GM21526 (cell line): ENCODE measurements around the gene ADAMTS6.

Experiments used
- ATAC-seq: cut with Tn5 transposase; IDR thresholded peaks from one replicate; pipeline ENCODE4 v1.9.1; 2021; ENCODE audit warnings: moderate library complexity; ENCODE audit not compliant: unreplicated experiment, low FRiP score

The ADAMTS6 gene

DNA sequence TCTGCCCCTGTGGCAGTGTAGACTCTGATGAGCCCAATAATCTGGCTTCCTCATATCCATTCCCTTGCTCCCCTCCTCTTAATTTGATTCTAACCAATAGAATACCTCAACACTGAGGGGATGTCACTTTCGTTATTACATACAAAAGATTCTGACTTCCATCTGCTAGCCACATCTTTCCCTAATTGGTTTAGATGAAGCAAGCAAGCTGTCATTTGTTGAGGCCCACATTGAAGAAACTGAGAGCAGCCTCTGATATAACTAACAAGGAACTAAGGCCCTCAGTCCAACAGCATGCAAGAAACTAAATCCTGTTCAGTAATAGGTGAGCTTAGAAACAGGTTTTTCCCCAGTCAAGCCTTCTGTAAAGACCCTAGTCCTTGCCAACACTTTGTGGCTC is 5.8 kb downstream of the ADAMTS6 start:
- no peak for ATAC-seq

DNA sequence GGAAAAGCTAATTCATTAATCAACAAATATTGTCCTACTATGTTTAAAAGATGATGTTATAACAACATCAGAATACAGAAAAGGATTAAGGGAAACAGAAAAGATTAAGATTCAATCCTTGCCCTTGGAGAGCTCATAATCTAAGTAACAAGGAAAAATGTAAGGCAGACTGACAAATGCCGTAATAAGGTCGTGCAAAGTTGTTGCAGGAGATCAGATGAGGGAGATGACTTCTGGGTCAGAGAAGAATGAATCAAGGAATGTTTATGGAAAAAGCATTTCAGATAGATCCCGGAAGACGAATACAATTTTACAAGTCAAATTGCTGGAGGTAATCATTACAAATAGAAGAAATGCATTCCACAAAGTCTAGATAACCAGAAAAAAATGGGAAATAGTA is 6.4 kb downstream of the ADAMTS6 start:
- no peak for ATAC-seq

DNA sequence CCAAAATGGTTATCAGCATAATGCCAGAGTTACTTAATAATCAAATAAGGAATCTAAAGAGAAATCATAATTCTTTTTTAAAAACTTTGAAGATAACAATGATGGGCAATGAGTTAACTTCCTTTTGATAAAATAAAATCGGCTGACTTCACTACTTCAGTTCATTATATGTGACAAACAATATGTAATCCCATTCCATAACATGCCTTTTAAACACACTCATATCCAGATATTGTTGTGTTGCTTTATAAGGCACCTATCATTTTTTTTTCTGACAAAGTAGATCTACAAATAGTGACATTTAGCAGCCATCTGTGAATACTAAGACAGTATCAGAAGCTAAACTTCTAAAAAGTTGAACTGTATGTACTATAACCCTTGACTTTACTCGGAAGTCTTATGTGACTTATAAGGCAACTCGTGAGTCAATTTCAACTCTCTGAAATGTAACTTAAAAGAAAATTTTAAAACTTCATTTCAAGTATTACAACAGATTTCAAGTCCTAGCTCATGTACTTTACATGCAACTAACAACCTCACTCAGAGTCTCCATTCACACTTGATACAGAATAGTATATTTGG is 7.5 kb downstream of the ADAMTS6 start:
- no peak for ATAC-seq

DNA sequence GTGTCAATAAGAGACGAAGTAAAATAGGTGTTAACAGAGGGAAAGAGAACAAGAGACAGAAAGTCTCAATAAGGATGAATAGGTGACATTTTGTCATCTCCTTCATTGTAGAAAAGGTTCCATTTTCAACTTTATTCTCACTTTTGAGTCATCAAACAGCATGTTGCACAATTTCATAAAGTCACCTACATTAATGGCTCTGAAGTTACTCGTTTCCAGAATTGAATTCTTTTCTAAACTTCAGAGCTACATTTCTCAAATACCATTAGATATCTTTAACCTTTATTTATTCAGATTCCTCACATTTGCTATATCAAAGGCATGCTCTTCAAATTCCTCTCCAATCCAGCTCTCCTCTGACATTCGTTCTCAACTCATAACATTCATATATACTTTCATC is 13.1 kb downstream of the ADAMTS6 start:
- ATAC-seq = no peak

DNA sequence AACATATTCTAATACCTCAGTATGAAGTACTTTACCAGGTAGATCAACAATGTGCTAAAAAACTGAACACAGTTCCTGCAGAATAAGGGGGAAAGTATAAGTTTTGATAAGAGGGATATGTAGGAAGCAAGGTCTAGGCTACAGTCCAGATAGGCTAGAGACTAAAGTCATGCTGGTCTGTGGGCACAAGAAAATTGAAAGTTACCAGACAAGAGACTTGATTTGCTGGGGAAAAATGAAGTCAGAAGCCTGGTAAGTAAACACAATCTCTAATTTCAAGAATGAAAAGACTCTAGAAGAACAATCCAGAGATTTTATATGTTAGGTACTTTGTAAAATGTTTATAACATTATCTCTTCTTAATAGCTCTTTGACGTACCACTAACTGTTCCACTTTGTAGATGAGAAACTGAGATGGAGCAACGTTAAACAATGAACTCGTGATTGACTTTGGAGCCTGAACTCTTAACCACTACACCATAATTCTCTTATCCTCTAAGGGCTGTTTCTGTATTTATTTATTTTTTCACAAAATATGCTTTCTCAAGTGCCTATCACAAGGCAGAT is 19.5 kb downstream of the ADAMTS6 start:
- ATAC-seq = no peak

DNA sequence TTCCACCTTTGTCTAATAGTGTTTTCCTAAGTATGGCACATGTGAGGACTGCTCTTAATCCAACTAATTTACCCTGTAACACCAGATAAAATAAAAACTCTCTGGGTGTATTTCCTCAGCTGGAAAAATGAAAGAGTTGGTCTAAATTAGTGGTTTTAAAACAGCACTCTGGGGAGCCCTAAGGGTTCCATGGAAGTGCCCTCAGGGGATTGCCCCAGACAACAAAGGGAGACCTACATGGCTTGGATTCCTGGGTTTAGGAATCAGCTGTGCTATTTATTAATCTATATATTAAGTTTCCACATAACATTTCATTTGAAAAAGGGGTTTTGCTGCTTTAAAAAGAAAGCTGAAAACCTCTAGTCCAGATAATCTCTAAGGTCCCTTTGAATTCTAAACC is 20.2 kb downstream of the ADAMTS6 start:
- no peak for ATAC-seq

DNA sequence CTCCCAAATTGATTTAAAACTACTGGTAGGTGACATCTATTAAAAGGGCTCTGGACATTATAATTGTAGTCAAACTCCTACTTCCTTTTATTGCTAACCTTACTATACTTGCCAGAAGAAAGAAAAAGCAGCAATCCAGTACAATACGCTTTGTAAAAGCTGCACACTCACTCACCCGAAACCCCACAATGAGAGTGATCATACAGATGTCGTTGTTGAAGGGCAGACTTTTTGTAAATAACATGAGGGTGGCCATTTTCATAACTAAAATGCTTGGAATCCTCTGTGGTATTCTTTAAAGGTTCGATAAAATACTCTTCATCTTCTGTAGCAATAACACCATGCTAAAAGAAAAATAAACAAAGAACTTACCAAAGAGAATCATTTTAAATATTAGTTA is 21.7 kb downstream of the ADAMTS6 start:
- ATAC-seq = no peak

DNA sequence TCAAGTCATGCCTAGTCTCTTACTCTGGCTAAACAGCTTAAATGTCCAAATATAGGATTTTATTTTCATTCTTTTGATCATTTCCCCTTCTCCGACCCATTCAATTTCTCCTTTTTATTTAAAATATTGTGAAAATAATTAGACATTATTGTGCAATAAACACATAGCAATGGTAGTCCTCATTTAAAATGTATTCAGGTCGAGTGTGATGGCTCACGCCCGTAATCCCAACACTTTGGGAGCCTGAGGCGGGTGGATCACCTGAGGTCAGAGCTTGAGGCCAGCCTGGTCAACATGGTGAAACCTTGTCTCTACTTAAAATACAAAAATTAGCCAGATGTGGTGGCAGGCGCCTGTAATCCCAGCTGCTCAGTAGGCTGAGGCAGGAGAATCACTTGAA is 26.7 kb downstream of the ADAMTS6 start:
- no peak for ATAC-seq

DNA sequence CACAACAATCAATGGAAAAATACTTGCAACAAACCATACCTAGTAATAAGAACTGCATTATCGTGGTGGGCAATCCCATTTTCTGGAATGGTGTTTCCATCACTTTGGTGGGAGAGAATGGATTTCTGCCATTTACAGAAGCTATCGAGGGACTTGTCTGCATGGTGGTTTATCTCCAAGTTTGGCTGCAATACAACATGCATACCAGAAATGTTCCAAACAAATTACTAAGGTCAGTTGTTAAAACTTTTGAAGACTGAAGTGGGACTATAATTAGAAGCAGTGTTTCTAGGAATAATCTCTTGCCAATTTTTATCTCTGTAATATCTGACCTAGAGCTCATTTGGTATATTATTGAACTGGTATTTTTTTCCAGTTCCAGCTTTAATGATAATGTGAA is 30.3 kb downstream of the ADAMTS6 start:
- ATAC-seq = no peak

DNA sequence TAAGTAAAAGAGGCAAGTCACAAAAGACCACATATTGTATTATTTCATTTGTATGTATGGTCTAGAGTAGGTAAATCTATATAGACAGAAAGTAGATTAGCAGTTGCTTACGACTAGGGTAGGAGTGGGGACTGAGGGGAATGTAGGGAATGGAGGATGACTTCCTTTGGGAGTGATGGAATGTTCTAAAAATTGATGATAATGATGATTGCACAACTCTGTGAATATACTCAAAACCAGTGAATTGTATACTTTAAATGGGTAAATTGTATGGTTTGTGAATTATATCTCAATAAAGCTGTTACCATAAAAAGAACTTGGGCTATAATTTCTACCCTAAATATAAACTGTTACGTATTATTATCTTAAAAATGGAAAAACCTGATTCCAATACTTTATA is 35.0 kb downstream of the ADAMTS6 start:
- no peak for ATAC-seq

DNA sequence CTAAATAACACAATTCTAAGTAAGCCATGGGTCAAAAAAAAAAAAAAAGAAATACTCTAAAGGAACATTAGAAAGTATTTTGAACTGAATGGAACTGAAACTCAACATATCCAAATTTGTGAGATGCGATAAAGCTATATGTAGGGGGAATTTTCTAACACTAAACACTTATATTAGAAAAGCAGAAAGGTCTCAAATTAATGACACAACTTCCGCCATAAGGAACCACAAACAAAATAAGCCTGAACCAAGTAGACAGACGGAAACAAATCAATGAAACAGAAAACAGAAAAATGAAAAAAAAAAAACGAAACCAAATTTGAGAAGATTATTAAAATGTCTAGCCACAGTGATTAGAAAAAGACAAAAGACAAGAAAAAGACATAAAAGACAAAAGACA is 39.9 kb downstream of the ADAMTS6 start:
- ATAC-seq = no peak

DNA sequence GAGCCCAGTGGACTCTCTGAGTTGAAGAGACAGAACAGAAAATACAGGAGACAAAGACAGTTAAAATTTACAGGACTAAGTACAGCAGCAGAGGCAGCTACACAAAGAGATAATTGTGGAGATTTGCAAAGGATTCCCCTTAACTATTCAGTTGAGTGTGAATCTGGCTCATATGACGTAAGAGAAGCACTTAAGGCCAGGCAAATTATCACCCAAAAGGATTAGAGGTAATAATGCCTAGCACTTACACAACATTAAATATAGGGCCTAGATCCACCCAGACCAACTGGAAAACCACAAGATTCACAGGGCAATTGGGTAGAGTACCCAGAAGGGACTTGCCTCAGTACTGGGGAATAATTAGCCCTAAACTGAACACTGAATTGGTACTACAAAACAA is 41.3 kb downstream of the ADAMTS6 start:
- ATAC-seq = no peak

DNA sequence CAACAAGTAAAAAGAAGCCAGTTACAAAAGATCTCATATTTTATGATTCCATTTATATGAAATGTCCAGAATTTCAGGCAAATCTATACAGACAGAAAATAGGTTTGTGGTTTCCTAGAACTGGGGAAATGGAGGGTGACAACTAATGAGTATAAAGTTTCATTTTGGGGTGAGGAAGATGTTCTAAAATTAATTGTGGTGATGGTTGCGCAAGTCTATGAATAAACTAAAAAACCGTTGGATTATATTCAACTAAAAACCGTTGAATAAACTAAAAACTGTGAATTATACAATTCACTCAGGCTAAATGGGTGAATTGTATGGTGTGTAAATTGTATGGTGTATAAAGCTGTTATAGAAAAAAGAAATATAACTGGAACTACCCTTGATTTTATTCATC is 47.6 kb downstream of the ADAMTS6 start:
- no peak for ATAC-seq

DNA sequence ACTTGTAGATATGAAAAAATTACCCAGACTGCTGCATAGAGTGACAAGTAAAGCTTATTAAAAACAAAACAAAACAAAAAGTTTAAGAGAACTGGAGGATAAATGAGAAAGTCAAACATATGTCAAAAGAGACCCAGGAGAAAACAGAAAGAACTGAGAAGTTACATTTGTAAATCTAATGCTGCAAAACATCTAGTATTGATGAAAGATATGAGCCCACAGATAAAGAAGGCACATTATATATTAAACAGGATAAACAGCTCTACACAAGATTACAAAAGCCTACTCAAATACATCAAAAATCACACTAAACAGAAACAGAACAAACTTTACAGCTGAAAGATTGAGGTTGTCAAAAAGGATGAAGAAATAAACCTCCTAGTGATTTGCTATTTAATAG is 55.1 kb downstream of the ADAMTS6 start:
- no peak for ATAC-seq

DNA sequence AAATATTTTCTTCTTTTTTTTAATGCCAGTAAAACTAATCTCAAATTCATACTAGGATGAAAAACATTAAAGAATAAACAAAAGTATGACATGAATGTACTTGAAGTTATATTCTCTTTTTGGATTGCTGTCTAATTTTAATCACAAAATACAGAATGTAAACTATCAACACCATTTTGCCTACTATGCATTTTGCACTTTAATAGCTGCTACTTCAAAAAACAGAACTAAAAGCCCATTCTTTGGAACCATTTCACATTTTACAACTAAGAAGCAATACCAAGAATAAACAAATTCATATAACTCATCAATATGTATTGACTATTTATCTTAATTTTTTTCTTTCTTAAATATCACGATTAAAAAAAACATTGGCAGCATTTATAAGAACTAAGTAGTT is 58.1 kb downstream of the ADAMTS6 start:
- ATAC-seq = no peak

DNA sequence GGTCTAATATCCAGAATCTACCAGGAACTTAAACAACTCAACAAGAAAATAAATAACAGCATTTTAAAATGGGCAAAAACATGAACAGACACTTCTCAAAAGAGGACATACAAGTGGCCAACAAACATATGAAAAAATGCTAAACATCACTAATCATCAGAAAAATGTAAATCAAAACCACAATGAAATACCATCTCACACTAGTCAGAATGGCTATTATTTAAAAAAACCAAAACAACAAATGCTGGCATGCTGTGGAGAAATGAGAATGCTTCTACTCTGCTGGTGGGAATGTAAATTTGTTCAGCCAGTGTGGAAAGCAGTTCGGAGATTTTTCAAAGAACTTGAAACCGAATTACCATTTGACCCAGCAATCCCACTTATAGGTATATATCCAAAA is 63.1 kb downstream of the ADAMTS6 start:
- ATAC-seq = no peak

DNA sequence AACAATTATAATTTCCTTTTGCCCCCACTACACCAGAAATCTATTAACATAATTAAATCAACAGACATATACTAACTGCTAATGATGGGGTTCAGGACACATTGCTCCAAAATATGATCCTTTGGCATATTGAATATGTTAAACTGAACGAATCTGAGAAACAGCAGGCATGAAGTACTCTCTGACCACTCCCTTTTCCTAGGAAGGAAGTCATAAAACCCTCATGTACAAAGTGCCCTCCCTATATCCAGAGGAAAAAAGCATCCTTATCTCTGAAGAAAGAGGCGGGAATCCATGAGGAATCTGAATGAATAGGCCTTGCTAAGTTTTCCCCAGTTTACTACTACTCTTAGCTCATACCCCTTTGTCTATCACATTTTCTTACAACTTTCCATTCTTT is 67.9 kb downstream of the ADAMTS6 start:
- no peak for ATAC-seq

DNA sequence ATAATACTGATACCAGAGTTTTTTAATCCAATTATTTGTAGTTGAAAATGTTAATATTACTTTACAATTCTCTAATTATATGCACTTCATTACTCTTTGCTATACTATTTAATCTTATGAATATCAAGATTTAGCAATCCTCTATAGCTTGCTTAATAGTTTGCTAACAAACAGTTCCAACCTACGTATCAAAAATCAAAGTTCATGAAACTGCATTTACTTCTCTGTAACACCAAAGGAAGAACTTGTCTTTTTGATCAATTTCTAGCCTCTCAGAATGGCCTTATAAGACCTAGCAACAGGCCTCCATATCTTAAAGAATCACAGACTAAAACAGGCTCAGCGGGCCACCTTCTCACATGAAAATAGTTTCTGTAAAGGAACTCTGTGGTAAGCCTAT is 68.9 kb downstream of the ADAMTS6 start:
- no peak for ATAC-seq

DNA sequence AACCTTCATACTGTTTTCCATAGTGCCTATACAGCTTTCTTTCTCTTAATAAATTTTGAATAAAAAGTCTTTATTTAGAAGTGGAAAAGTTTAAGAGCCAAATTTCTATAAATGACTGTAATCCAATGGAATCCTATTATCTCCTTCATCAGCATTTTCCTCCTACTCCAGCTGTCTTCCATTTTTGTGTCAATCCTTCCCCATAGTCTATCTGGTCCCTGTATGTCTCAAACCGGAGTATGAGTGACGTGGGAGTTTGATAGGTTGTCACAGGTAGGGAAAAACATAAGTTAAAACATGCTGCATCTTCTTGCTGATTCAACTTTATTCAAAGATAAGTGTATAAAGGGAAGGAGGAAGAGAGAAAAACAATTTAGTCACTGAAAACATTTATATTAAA is 70.4 kb downstream of the ADAMTS6 start:
- no peak for ATAC-seq

DNA sequence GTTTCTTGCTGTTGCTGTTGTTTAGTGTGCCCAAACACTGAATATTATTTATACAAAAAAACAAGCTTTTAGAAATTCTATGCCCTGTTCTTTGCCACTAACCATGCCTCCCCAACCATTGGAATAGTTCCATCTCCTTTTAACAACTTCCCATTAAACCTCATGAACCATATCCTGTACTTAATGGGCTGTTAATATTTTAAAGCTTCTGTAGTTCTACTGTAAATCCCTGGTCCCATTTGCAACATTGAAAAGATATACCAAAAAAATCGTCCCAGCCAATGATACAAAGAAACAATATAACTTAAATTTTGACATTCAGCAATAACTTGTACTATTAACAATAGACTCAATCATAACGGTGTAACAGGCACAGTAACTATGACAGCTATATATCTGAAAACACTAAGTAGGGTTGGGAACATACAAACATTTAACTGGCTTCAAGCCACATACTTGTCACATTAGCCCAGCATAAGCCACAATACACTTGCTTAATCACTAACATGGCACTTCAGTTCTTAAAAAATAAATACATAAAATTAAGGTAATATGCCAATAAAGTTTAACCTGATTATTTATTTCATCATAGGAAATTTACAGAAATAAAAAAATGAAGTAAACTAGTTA is 86.1 kb downstream of the ADAMTS6 start:
- no peak for ATAC-seq

DNA sequence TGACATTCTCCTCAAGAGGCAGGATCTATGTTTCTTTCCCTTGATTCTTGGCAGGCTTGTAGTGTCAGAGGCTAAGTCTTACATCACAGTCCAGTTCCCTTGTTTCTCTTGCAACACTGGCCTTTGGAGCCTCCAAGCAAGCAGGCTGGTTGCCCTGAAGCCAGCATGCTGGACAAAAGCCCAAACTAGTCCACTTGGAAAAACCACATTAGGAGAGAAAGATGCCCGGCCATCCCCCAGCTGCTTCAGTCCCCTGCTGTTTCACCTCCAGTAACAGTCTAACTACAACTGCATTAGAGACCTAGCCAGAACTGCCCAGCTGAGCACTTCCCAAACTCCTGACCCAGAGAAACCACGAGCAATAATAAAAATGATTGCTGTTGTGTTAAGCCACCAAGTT is 87.6 kb downstream of the ADAMTS6 start:
- ATAC-seq = no peak

DNA sequence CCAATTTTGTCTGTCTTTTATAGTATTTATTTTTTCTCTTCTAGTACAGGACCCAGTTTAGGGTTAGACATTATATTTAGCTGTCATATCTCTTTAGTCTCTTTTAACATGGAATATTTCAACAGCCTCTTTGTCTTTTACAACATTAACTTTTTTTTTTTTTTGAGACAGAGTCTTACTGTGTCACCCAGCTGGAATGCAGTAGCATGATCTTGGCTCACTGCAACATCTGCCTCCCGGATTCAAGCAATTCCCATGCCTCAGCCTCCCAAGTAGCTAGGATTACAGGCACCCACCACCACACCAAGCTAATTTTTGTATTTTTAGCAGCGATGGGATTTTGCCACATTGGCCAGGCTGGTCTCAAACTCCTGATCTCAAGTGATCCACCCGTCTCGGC is 90.1 kb downstream of the ADAMTS6 start:
- ATAC-seq = no peak

DNA sequence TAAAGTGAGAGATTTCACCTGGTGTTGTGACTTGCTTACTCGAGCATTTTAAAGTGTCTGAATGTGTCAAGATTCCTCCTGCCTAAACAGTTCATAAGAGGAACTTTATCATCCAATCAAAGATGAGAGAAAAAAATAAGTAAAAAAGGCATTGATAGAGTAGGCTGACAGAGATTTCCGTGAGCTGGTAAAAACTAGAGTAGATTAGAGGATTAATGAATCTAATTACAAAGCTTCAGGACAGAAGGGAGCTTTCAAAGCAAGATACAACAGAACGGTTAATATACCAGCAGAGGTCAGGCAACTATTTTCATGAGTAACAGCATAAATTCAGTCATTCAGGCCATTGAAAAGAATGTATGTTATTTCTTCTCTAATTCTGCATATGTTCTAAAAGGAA is 91.5 kb downstream of the ADAMTS6 start:
- ATAC-seq = no peak
